Measurements from ENCODE around the gene SNRPA.

GRCh38 chr19:40785526-40785925 is 34.5 kb downstream of the SNRPA start:
- no peak for TF ChIP-seq CTCF (optimal IDR thresholded peaks at IDR 0.05 in 1 of 3, IDR thresholded peaks at IDR 0.05 in 1 of 3, conservative IDR thresholded peaks at IDR 0.05 in 1 of 3; ENCODE audit: extremely low read depth in 1 of 3, insufficient read depth in 2 of 3, low read length in 3 of 3)
- no peak for TF ChIP-seq EZH2 (IDR thresholded peaks at IDR 0.05; ENCODE audit: low read length)

Measured in keratinocyte (primary cell).